T-cell (primary cell): ENCODE results near the gene CERS1. TPM values are rescaled to one million over a fixed set of nuclear protein-coding genes. Genes with fewer than 3 reads are reported as not detected.

Experiments used
- ATAC-seq, 4 experiments: fragments of 200-7000 bp in 3 of 4; fragments of 150-1000 bp in 1 of 4; cut with Tn5 transposase; replicated peaks in 1 of 4; 1 replicate in 3 of 4; 2 replicates in 1 of 4; pipeline ENCODE4 v1.10.0; 2021; ENCODE audit warnings: moderate library complexity in 3 of 4, mild to moderate bottlenecking in 2 of 4, moderate number of reproducible peaks in 1 of 4
- CTCF ChIA-PET, 2 donors: fragments of 300-600 bp; sonication (Branson Sonifier 250); formaldehyde crosslinking; loops; one replicate each; lab custom pipeline; 2022; ENCODE audit warnings: antibody characterized with exemption in 2 of 2; lab: Charles Lee
- POLR2A ChIA-PET, 2 donors: fragments of 300-600 bp; sonication (Branson Sonifier 250); formaldehyde crosslinking; loops; one replicate each; lab custom pipeline; 2022; ENCODE audit warnings: antibody characterized with exemption in 2 of 2; lab: Charles Lee
- DNase-seq, 35 experiments: peaks; one replicate each; pipeline versions ENCODE4 v3.0.0 to v3.0.0-alpha.2; 2013 to 2023
- H3K27ac ChIP-seq: one replicate; pipeline ENCODE4 v1.5.1; 2013; ENCODE audit warnings: low read length
- H3K27me3 ChIP-seq, 2 experiments: replicated peaks in 1 of 2; 1 replicate in 1 of 2; 2 replicates in 1 of 2; pipeline versions ENCODE4 v1.6.1 to v1.7.0; 2013; ENCODE audit warnings: low read length in 1 of 2, mixed read lengths in 1 of 2; ENCODE audit not compliant: control insufficient read depth in 2 of 2, insufficient read depth in 2 of 2; ENCODE audit errors: extremely low read depth in 1 of 2
- H3K36me3 ChIP-seq, 2 donors: 1 replicate in 1 of 2; 2 replicates in 1 of 2; pipeline versions ENCODE4 v1.6.1 to v1.7.0; 2013; ENCODE audit warnings: low read length in 1 of 2; ENCODE audit not compliant: control insufficient read depth in 2 of 2, insufficient read depth in 1 of 2; ENCODE audit errors: extremely low read depth in 1 of 2
- H3K4me1 ChIP-seq, 2 experiments: 1 replicate in 1 of 2; 2 replicates in 1 of 2; pipeline versions ENCODE4 v1.6.1 to v1.7.0; 2013; ENCODE audit warnings: low read length in 2 of 2, mixed read lengths in 1 of 2; ENCODE audit not compliant: insufficient read depth in 2 of 2, control insufficient read depth in 1 of 2; ENCODE audit errors: extremely low read depth in 1 of 2
- H3K4me3 ChIP-seq, 2 donors: 1 replicate in 1 of 2; 2 replicates in 1 of 2; pipeline versions ENCODE4 v1.5.1 to v1.7.0; 2013; ENCODE audit warnings: mild to moderate bottlenecking in 2 of 2, low read length in 1 of 2, moderate library complexity in 1 of 2; ENCODE audit not compliant: control insufficient read depth in 1 of 2; ENCODE audit errors: extremely low read depth in 1 of 2
- H3K9me3 ChIP-seq: 2 replicates; pipeline ENCODE4 v1.7.0; 2013
- H3K27ac Mint-ChIP-seq, 2 donors: one replicate each; pipeline ENCODE4 v1.8.0; 2020 to 2021; ENCODE audit warnings: mild to moderate bottlenecking in 2 of 2, mixed read lengths in 2 of 2
- H3K27me3 Mint-ChIP-seq, 2 donors: one replicate each; pipeline ENCODE4 v1.8.0; 2021 to 2022; ENCODE audit warnings: mixed read lengths in 2 of 2
- H3K36me3 Mint-ChIP-seq: one replicate; pipeline ENCODE4 v1.8.0; 2021; ENCODE audit warnings: mixed read lengths
- H3K4me1 Mint-ChIP-seq, 3 donors: one replicate each; pipeline ENCODE4 v1.8.0; 2020 to 2022; ENCODE audit warnings: mixed read lengths in 3 of 3, mild to moderate bottlenecking in 1 of 3
- H3K4me3 Mint-ChIP-seq, 3 donors: one replicate each; pipeline ENCODE4 v1.8.0; 2020 to 2022; ENCODE audit warnings: mild to moderate bottlenecking in 3 of 3, mixed read lengths in 3 of 3, moderate library complexity in 3 of 3
- H3K9me3 Mint-ChIP-seq, 3 donors: one replicate each; pipeline ENCODE4 v1.8.0; 2020 to 2022; ENCODE audit warnings: mixed read lengths in 3 of 3
- WGBS: methylation state at CpG from one replicate; pipeline ENCODE4 v1.1.5; 2013; ENCODE audit warnings: missing lambda C conversion rate; ENCODE audit not compliant: insufficient coverage; 5-methylcytosine and 5-hydroxymethylcytosine counted together
- total RNA-seq, 35 experiments: library from RNA in 6 of 35; stranded (reverse) in 6 of 35; fragments of 120-200 nt in 1 of 35; gene quantifications; one replicate each; pipeline versions ENCODE4 v1.2.1 to v1.2.4 and lab custom pipeline; 2013 to 2026

Gene CERS1
- total RNA-seq, 5 donors from 2014 or later (not counting 1 experiment from before 2014, with no cell fraction given), result 0.20 TPM; not detected in 3

GRCh38 chr19:18899624-18900560, 3.9 kb upstream of the CERS1 start:
- H3K4me1 ChIP-seq, result peaks cover 0 to 10% of the 10 kb centered on the region in 2 experiments
- POLR2A ChIA-PET, result no interaction called here
- Mint-ChIP-seq H3K27me3 (peaks cover 12 to 20% of the 10 kb centered on the region in 2 donors), H3K9me3 (no peaks in the 10 kb centered on the region), H3K27ac (no peak overlapping the region), H3K4me3 (no peak overlapping the region), H3K36me3 (peaks cover 12% of the 10 kb centered on the region), H3K4me1 (peaks cover 5 to 14% (median 12%) of the 10 kb centered on the region in 3 donors)
- peaks cover 0 to 46% of the 10 kb centered on the region in 2 experiments for H3K27me3 ChIP-seq
- no peak overlapping the region for H3K27ac ChIP-seq
- no peaks in the 10 kb centered on the region for H3K9me3 ChIP-seq
- H3K36me3 ChIP-seq, result peaks cover 22 to 38% of the 10 kb centered on the region in 2 donors
- 95% methylated on average over 13 of the region's 20 CpGs for WGBS
- no peak for DNase-seq
- CTCF ChIA-PET, result no interaction called here
- ATAC-seq, result no peak
- H3K4me3 ChIP-seq, result no peak overlapping the region

- no peaks in the 10 kb centered on the region for H3K9me3 ChIP-seq
- no peak for DNase-seq
- Mint-ChIP-seq H3K36me3 (peaks cover 11% of the 10 kb centered on the region), H3K4me1 (peaks cover 5 to 14% (median 12%) of the 10 kb centered on the region in 3 donors), H3K4me3 (no peak overlapping the region), H3K27me3 (peaks cover 14 to 27% of the 10 kb centered on the region in 2 donors), H3K9me3 (no peaks in the 10 kb centered on the region), H3K27ac (no peak overlapping the region)
- POLR2A ChIA-PET, result interaction anchor here in 1 of 2 donors (0.6 kb wide), 1 partner anchor 18 kb away, joined by 3 read pairs; no protein-coding TSS in a partner anchor
- H3K27ac ChIP-seq, result no peak overlapping the region
- WGBS, result 95% methylated on average over 9 of the region's 18 CpGs
- peaks cover 0 to 14% of the 10 kb centered on the region in 2 experiments for H3K4me1 ChIP-seq
- no peak overlapping the region for H3K4me3 ChIP-seq
- CTCF ChIA-PET, result interaction anchor here in 1 of 2 donors (0.6 kb wide), 1 partner anchor 268 kb away, joined by 3 read pairs; no protein-coding TSS in a partner anchor
- no peak for ATAC-seq
- peaks cover 0 to 55% of the 10 kb centered on the region in 2 experiments for H3K27me3 ChIP-seq
- peaks cover 16 to 30% of the 10 kb centered on the region in 2 donors for H3K36me3 ChIP-seq
Observed at GRCh38 chr19:18898607-18899408, 2.9 kb upstream of the CERS1 start.

GRCh38 chr19:18898081-18898606, 2.2 kb upstream of the CERS1 start:
- no peak overlapping the region for H3K27ac ChIP-seq
- DNase-seq (no peak), ATAC-seq (no peak)
- H3K27me3 ChIP-seq, result peaks cover 0 to 60% of the 10 kb centered on the region in 2 experiments
- H3K9me3 ChIP-seq, result no peaks in the 10 kb centered on the region
- H3K36me3 ChIP-seq, result peaks cover 16 to 28% of the 10 kb centered on the region in 2 donors
- Mint-ChIP-seq H3K27me3 (peaks cover 20 to 30% of the 10 kb centered on the region in 2 donors), H3K9me3 (no peaks in the 10 kb centered on the region), H3K36me3 (peaks cover 11% of the 10 kb centered on the region), H3K27ac (no peak overlapping the region), H3K4me1 (peaks cover 5 to 14% (median 12%) of the 10 kb centered on the region in 3 donors), H3K4me3 (peak overlapping the region in 1 of 3 donors; percentile 77)
- ChIA-PET CTCF (interaction anchor here in 1 of 2 donors (0.6 kb wide), 1 partner anchor 269 kb away, joined by 3 read pairs; no protein-coding TSS in a partner anchor), POLR2A (interaction anchor here in 1 of 2 donors (0.6 kb wide), 1 partner anchor 19 kb away, joined by 3 read pairs; no protein-coding TSS in a partner anchor)
- whole genome bisulfite sequencing, result 91% methylated on average over 16 of the region's 18 CpGs
- H3K4me3 ChIP-seq, result no peak overlapping the region
- H3K4me1 ChIP-seq, result peaks cover 0 to 14% of the 10 kb centered on the region in 2 experiments

DNA sequence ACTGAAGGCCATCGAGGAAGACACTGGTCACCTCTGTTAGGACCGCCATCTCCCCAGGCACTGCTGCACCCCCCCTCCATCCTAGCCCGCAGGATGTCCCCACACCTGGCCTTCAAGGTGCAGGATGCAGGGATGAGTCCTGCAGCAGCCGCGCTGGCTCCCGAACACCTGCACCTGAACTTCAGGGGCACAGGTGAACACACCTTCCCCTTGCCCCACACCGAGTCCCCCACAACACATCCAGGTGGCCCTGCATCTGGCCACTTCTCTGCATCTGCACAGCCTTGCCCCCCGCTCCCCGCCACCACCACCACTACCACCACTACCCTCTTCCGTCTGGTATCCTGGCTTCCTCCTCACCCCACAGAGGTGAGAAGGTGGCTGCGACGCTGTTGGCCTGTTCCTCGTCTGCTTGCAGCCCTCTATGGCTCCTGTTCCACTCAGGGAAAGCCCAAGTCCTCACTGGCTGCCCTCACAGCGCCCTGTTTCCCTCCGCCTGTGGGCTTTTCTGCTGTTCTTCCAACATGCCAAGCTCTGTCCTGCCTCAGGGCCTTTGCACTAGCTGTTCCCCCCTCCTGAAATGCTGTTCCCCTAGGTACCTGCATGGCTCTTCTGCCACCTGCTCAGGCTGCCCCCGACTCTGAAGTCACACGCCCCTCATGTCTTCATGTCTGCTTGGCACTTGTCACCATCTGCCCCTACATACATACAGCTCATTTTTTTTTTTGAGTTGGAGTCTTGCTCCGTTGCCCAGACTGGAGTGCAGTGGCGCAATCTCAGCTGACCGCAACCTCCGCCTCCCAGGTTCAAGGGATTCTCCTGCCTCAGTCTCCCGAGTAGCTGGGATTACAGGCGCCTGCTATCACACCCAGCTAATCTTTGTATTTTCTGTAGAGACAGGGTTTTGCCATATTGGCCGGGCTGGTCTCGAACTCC, 1.4 kb upstream of the CERS1 start:
- H3K27me3 Mint-ChIP-seq, result peaks cover 20 to 38% of the 10 kb centered on the region in 2 donors
- peak overlapping the region; percentile 2 to 77 (median 49) for H3K4me3 Mint-ChIP-seq
- no peaks in the 10 kb centered on the region for H3K9me3 Mint-ChIP-seq
- ChIA-PET POLR2A (no interaction called here), CTCF (no interaction called here)
- Histone ChIP-seq H3K27me3 (peaks cover 0 to 60% of the 10 kb centered on the region in 2 experiments), H3K27ac (no peak overlapping the region), H3K36me3 (peaks cover 12 to 28% of the 10 kb centered on the region in 2 donors), H3K9me3 (no peaks in the 10 kb centered on the region), H3K4me3 (no peak overlapping the region), H3K4me1 (peaks cover 0 to 14% of the 10 kb centered on the region in 2 experiments)
- 76% methylated on average over 19 of the region's 25 CpGs for WGBS
- no peak overlapping the region for H3K27ac Mint-ChIP-seq
- H3K36me3 Mint-ChIP-seq, result peaks cover 11% of the 10 kb centered on the region
- H3K4me1 Mint-ChIP-seq, result peaks cover 5 to 14% (median 12%) of the 10 kb centered on the region in 3 donors
- ATAC-seq (peak in 1 of 4 experiments; percentile 21), DNase-seq (no peak)

DNA sequence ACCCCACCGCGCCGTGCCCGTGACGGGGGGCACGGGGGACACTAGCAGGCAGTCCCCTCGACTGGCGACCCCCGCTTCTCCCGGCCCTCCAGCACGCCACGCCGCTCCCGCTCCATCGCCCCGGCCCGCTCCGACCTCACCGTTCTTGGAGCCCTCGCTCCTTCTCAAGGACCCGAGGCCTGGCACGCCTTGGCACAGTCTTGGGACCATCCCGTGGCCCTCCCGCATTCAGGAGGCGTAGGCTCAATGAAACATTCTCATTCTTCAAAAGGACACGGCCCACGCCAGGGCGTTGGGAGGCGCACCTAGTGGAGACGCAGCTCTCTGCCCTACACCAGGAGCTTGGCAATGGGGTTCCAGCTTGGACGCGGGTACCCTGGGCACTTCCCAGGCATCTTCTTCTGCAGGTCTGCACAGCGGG, 473 bp upstream of the CERS1 start:
- ATAC-seq, result peak in 3 of 4 experiments; percentile 12 to 21 (median 15)

More for the DNA sequence above, 473 bp upstream of the CERS1 start:
- Histone ChIP-seq H3K4me3 (no peak overlapping the region), H3K36me3 (peaks cover 12 to 26% of the 10 kb centered on the region in 2 donors), H3K27ac (no peak overlapping the region), H3K4me1 (peaks cover 0 to 14% of the 10 kb centered on the region in 2 experiments), H3K27me3 (peaks cover 0 to 60% of the 10 kb centered on the region in 2 experiments), H3K9me3 (no peaks in the 10 kb centered on the region)
- Mint-ChIP-seq H3K4me1 (peaks cover 5 to 14% (median 12%) of the 10 kb centered on the region in 3 donors), H3K4me3 (peak overlapping the region; percentile 71 to 77 (median 72)), H3K27me3 (peaks cover 20 to 38% of the 10 kb centered on the region in 2 donors), H3K9me3 (no peaks in the 10 kb centered on the region), H3K36me3 (peaks cover 7% of the 10 kb centered on the region), H3K27ac (no peak overlapping the region)
- DNase-seq, result no peak
- CTCF ChIA-PET, result no interaction called here
- 22% methylated on average over 26 of the region's 33 CpGs for WGBS
- POLR2A ChIA-PET, result no interaction called here
